GM12892 (cell line): Measurements from ENCODE around the gene IQCK.

ENCODE experiments used
- POLR2A ChIP-seq: IDR thresholded peaks from 2 replicates; pipeline ENCODE4 v1.6.1; 2011; ENCODE audit warnings: low read depth, low read length, control low read depth
- POLR2AphosphoS5 ChIP-seq: IDR thresholded peaks from 2 replicates; pipeline ENCODE4 v1.6.1; 2011; ENCODE audit warnings: low read depth, low read length, control low read depth
- TAF1 ChIP-seq: IDR thresholded peaks from 2 replicates; pipeline ENCODE4 v1.6.1; 2011; ENCODE audit warnings: low read depth, mild to moderate bottlenecking, control low read depth, low read length, borderline replicate concordance

DNA sequence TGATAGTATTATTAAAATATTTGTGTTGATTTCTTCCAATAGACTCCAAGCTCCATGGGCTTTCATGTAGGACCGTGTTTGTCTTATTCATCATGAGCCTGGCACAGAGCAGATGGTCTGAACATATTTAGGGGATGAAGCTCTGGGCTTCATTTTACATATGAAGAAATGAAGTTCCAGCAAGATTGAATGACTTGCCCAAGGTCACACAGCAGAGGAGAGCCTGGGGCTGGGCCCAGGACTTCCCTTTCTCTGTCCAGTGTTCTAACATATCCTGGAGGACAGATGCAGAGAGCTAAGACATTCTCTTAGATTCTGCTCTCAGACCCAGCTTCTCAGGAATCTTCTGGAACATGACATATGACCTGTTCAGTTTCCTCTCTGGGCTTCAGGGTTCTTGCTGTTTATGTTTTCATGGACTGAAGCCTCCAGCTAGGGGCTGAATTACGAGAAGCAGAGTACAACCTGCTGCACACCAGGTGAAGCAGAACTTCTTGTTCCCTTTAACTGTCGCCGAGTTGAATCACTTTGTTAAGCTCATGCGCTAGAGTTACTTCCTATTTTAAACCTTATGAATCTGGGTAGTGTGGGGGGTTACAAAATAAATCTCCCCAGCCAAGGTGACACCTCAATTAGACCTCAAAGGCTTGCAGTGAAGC is 113.0 kb downstream of the IQCK start:
- TF ChIP-seq POLR2A (no peak), POLR2AphosphoS5 (no peak), TAF1 (no peak)
